K562 (cell line): ENCODE results near the gene CAAP1. TPM values are rescaled to one million over a fixed set of nuclear protein-coding genes. Genes with fewer than 3 reads are reported as not detected.

ENCODE experiments used
- ATAC-seq: fragments of 200-7000 bp; cut with Tn5 transposase; 3 replicates; pipeline ENCODE4 v1.9.1; 2020; ENCODE audit warnings: moderate library complexity
- BruUV-seq: library from RNA; stranded (reverse); fragments of 400-500 nt; replicated peaks from 2 replicates; lab custom pipeline; 2021; lab: Mats Ljungman, UMichigan
- CTCF ChIA-PET: fragments of 300-600 bp; formaldehyde crosslinking; extraction: SDS; loops from one replicate; lab custom pipeline; 2021; ENCODE audit warnings: low intra/inter-chr PET ratio; lab: Yijun Ruan, JAX
- POLR2A ChIA-PET: fragments of 300-600, 350-650 bp; sonication (Branson Sonifier 250); formaldehyde crosslinking; extraction: SDS; loops from one replicate; lab custom pipeline; 2021; ENCODE audit warnings: antibody characterized with exemption, inconsistent platforms; lab: Yijun Ruan, JAX
- DNase-seq, 4 experiments: peaks; one replicate each; pipeline versions ENCODE4 v3.0.0 to v3.0.0-alpha.2; 2011 to 2018; ENCODE audit warnings: low spot score in 3 of 4, mixed read lengths in 3 of 4; ENCODE audit errors: extremely low read depth in 1 of 4
- FAIRE-seq: peaks from 2 replicates; lab custom pipeline; 2011; peaks lifted over from hg19 to GRCh38; lab: Jason Lieb, UNC
- H2AFZ ChIP-seq: 2 replicates; pipeline ENCODE4 v1.6.0; 2011; ENCODE audit warnings: low read depth, low read length, control low read depth, inconsistent platforms
- H3K27ac ChIP-seq: fragments of 200-600 bp; 3 replicates; pipeline ENCODE4 v1.8.0; 2011; ENCODE audit warnings: low read depth, mild to moderate bottlenecking, control low read depth, inconsistent platforms, low read length, moderate library complexity, mixed read lengths; ENCODE audit errors: extremely low read depth
- H3K27me3 ChIP-seq, 2 experiments: fragments of 300-600 bp in 1 of 2; 2 replicates in 1 of 2; 3 replicates in 1 of 2; pipeline versions ENCODE4 v1.6.0 to v1.8.0; 2011; ENCODE audit warnings: inconsistent platforms in 2 of 2, low read length in 2 of 2, mild to moderate bottlenecking in 1 of 2, mixed read lengths in 1 of 2, moderate library complexity in 1 of 2; ENCODE audit not compliant: control insufficient read depth in 2 of 2, insufficient read depth in 2 of 2
- H3K36me3 ChIP-seq: fragments of 300-600 bp; 3 replicates; pipeline ENCODE4 v1.8.0; 2011; ENCODE audit warnings: mild to moderate bottlenecking, low read length, inconsistent platforms; ENCODE audit not compliant: control insufficient read depth, insufficient read depth
- H3K4me1 ChIP-seq, 2 experiments: fragments of 200-600 bp in 1 of 2; replicated peaks in 1 of 2; 2 replicates in 1 of 2; 3 replicates in 1 of 2; pipeline versions ENCODE4 v1.5.1 to v1.8.0; 2011; ENCODE audit warnings: inconsistent platforms in 2 of 2, low read length in 2 of 2, mild to moderate bottlenecking in 1 of 2, mixed read lengths in 1 of 2, moderate library complexity in 1 of 2; ENCODE audit not compliant: control insufficient read depth in 2 of 2, insufficient read depth in 2 of 2
- H3K4me2 ChIP-seq: 2 replicates; pipeline ENCODE4 v1.6.1; 2011; ENCODE audit warnings: low read length, control low read depth, inconsistent platforms, mixed read lengths; ENCODE audit not compliant: insufficient read depth
- H3K4me3 ChIP-seq: fragments of 200-600 bp; sonication (generic), shearing (Covaris generic); 2 replicates; pipeline ENCODE4 v1.5.1; 2016; ENCODE audit warnings: control low read depth, inconsistent platforms
- H3K79me2 ChIP-seq: fragments of 200-600 bp; 3 replicates; pipeline ENCODE4 v1.8.0; 2011; ENCODE audit warnings: low read length, inconsistent platforms; ENCODE audit not compliant: control insufficient read depth, insufficient read depth
- H3K9ac ChIP-seq, 2 experiments: 2 replicates each; pipeline versions ENCODE4 v1.6.0 to v1.6.1; 2011; ENCODE audit warnings: low read depth in 2 of 2, low read length in 2 of 2, control low read depth in 1 of 2, inconsistent platforms in 1 of 2, mild to moderate bottlenecking in 1 of 2, mixed read lengths in 1 of 2; ENCODE audit not compliant: insufficient read depth in 1 of 2
- H3K9me1 ChIP-seq: one replicate; pipeline ENCODE4 v1.6.0; 2011; ENCODE audit warnings: inconsistent platforms, mild to moderate bottlenecking, low read length, moderate library complexity; ENCODE audit not compliant: control insufficient read depth, insufficient read depth
- H3K9me3 ChIP-seq: replicated peaks from 2 replicates; pipeline ENCODE4 v1.5.1; 2011; ENCODE audit warnings: low read depth, low read length, inconsistent platforms; ENCODE audit not compliant: control insufficient read depth, insufficient read depth
- H4K20me1 ChIP-seq: replicated peaks from 2 replicates; pipeline ENCODE4 v1.6.1; 2011; ENCODE audit warnings: low read length, inconsistent platforms, mixed read lengths; ENCODE audit not compliant: control insufficient read depth, insufficient read depth
- ARNT ChIP-seq, 2 experiments: fragments of 450-650 bp; IDR thresholded peaks; 2 replicates each; pipeline ENCODE4 v1.6.1; 2016; ENCODE audit warnings: mild to moderate bottlenecking in 1 of 2
- C11orf30 ChIP-seq: fragments of 450-650 bp; IDR thresholded peaks from 2 replicates; pipeline ENCODE4 v1.6.1; 2016; ENCODE audit warnings: low read depth, mild to moderate bottlenecking
- CHD4 ChIP-seq: fragments of 200-600 bp; sonication (generic); IDR thresholded peaks from 3 replicates; pipeline ENCODE4 v1.6.1; 2012; ENCODE audit warnings: low read depth, mild to moderate bottlenecking, mixed read lengths, low read length, inconsistent platforms; ENCODE audit not compliant: insufficient read depth, insufficient replicate concordance, poor library complexity, severe bottlenecking
- KDM2B ChIP-seq: fragments of 250-450 bp; sonication (Bioruptor Pico); IDR thresholded peaks from 2 replicates; pipeline ENCODE4 v1.8.0; 2021; ENCODE audit warnings: mild to moderate bottlenecking, moderate library complexity
- MAFF ChIP-seq: IDR thresholded peaks from 2 replicates; pipeline ENCODE4 v1.6.1; 2012; ENCODE audit warnings: low read length, improper control_type of control experiment
- MAFG ChIP-seq: fragments of 450-650 bp; conservative IDR thresholded peaks from 2 replicates; pipeline ENCODE4 v1.6.1; 2016; ENCODE audit warnings: missing genetic modification characterization, missing compliant biosample characterization
- MAFK ChIP-seq: IDR thresholded peaks from 2 replicates; pipeline ENCODE4 v1.6.1; 2011; ENCODE audit warnings: low read length, improper control_type of control experiment
- MEIS2 ChIP-seq: fragments of 450-650 bp; IDR thresholded peaks from 2 replicates; pipeline ENCODE4 v1.6.1; 2014; ENCODE audit warnings: mild to moderate bottlenecking; ENCODE audit not compliant: partially characterized antibody
- ZNF23 ChIP-seq: fragments of 250-450 bp; sonication (Bioruptor Pico); IDR thresholded peaks from 2 replicates; pipeline ENCODE4 v1.4.0; 2020; ENCODE audit warnings: mild to moderate bottlenecking
- ZNF316 ChIP-seq: fragments of 450-650 bp; IDR thresholded peaks from 2 replicates; pipeline ENCODE4 v1.6.1; 2016
- in situ Hi-C: fragments of 300-500 bp; cut with MboI; formaldehyde crosslinking; loops from 4 replicates; pipeline ENCODE4 v1.15.0; 2018; ENCODE audit warnings: inconsistent platforms, mixed read lengths
- intact Hi-C: fragments of 100-400 bp; cut with micrococcal nuclease; formaldehyde crosslinking; loops from 2 replicates; pipeline ENCODE4 v1.14.2; 2022
- polyA plus RNA-seq, 8 experiments: library from polyadenylated mRNA; depleted of rRNA in 4 of 8; stranded (reverse) in 5 of 8; unstranded in 3 of 8; fragments of >200 nt; fragmentation: Nextera tagmentation in 2 of 8; fragmentation: Illumina TruSeq in 1 of 8; extraction: Ambion mirVana in 2 of 8; extraction: Trizol in 1 of 8; gene quantifications; 2 replicates each; pipeline versions ENCODE4 v1.2.1 to v1.2.3, GENCODE V29; 2011 to 2014; ENCODE audit warnings: inconsistent platforms in 1 of 8, missing spikeins in 1 of 8
- total RNA-seq, 7 experiments: library from RNA; depleted of rRNA in 6 of 7; stranded (reverse); fragments of >200 nt in 6 of 7; fragmentation: Illumina TruSeq in 2 of 7; extraction: Trizol in 2 of 7; gene quantifications; 2 replicates each; pipeline versions ENCODE4 v1.2.1 to v1.2.3, GENCODE V29; 2011 to 2021; ENCODE audit warnings: low replicate concordance in 1 of 7
- TF ChIP-seq, protein P1 (sequence below), 2 experiments: IDR thresholded peaks in 1 of 2; conservative IDR thresholded peaks in 1 of 2; 2 replicates each; pipeline ENCODE4 v1.6.1; 2016; ENCODE audit warnings: low read depth in 2 of 2, mild to moderate bottlenecking in 1 of 2, missing compliant biosample characterization in 1 of 2, missing genetic modification characterization in 1 of 2, moderate library complexity in 1 of 2
- TF ChIP-seq, protein P2 (sequence below): fragments of 450-650 bp; IDR thresholded peaks from 2 replicates; pipeline ENCODE4 v1.6.1; 2016

CAAP1 gene
- total and polyA plus RNA-seq, 9 of the 15 experiments (the other 6 are each of a cell fraction or from before 2014, with no cell fraction given) = 8.9 to 17.4 (median 15.3) TPM

DNA sequence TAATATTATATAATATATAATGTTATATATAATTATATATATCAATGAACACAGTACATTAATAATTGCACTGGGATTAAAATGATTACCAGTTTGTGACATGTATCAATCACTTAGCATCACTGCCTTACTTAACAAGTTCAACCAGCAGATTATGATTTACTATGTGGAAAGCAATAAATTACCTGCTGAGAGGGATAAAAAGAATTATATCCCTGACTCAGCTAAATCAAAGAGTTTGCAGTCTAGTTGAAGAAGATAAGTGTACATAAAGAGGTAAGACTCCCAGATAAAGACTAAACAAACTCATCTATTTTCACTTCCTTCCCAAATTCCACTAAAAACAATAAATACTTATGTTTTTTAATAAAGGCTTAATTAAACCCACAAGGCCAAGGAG is 43.2 kb upstream of the CAAP1 start:
- Histone ChIP-seq H3K9me1 (no peaks in the 10 kb centered on the region), H3K4me2 (no peak overlapping the region), H3K4me1 (peaks cover 0 to 4% of the 10 kb centered on the region in 2 experiments; a peak in 2 of 5 replicates), H4K20me1 (no peaks in the 10 kb centered on the region), H3K9ac (no peak overlapping the region), H3K27me3 (no peaks in the 10 kb centered on the region), H3K79me2 (peaks cover 60% of the 10 kb centered on the region), H3K36me3 (peaks cover 3% of the 10 kb centered on the region; the same call in 1 of the 3 replicates), H3K9me3 (no peaks in the 10 kb centered on the region), H3K27ac (no peak overlapping the region), H2AFZ (no peak overlapping the region), H3K4me3 (no peak overlapping the region)
- in situ Hi-C loops = no loop called here
- POLR2A ChIA-PET = interaction anchor here (1.0 kb wide), 1 partner anchor 10 kb away, joined by 3 read pairs; no protein-coding TSS in a partner anchor
- intact Hi-C loops = no loop called here
- no TSS peak for BruUV-seq
- TF ChIP-seq MAFK (peak; percentile 77), ARNT (IDR thresholded peaks at IDR 0.05) (no peak), C11orf30 (peak; percentile 85), KDM2B (no peak), ZNF23 (no peak), MAFG (tag) (peak; percentile 77), MAFF (peak; percentile 74), ZNF316 (peak; percentile 92), CHD4 (no peak), MEIS2 (peak; percentile 81)
- TF ChIP-seq, protein P1, sequence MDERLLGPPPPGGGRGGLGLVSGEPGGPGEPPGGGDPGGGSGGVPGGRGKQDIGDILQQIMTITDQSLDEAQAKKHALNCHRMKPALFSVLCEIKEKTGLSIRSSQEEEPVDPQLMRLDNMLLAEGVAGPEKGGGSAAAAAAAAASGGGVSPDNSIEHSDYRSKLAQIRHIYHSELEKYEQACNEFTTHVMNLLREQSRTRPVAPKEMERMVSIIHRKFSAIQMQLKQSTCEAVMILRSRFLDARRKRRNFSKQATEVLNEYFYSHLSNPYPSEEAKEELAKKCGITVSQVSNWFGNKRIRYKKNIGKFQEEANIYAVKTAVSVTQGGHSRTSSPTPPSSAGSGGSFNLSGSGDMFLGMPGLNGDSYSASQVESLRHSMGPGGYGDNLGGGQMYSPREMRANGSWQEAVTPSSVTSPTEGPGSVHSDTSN (CRISPR knock-in tag; IDR thresholded peaks at IDR 0.05; ENCODE audit: low read depth) = no peak
- TF ChIP-seq, protein P1 (tag; conservative IDR thresholded peaks at IDR 0.05; ENCODE audit: low read depth) = peak; percentile 63
- TF ChIP-seq, protein P2, sequence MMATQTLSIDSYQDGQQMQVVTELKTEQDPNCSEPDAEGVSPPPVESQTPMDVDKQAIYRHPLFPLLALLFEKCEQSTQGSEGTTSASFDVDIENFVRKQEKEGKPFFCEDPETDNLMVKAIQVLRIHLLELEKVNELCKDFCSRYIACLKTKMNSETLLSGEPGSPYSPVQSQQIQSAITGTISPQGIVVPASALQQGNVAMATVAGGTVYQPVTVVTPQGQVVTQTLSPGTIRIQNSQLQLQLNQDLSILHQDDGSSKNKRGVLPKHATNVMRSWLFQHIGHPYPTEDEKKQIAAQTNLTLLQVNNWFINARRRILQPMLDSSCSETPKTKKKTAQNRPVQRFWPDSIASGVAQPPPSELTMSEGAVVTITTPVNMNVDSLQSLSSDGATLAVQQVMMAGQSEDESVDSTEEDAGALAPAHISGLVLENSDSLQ = peak; percentile 59
- CTCF ChIA-PET = no interaction called here
- no peak for DNase-seq
- no peak for ATAC-seq
- no peak for FAIRE-seq
